NCI-H524 treated with DMSO at 0.1 percent for 48 hours (cell line): ENCODE measurements around the gene TLL1.
A peak's percentile ranks its signal among the peaks of the same experiment; 100 is the strongest.

Experiments
- DNase-seq: peaks from one replicate; lab custom pipeline; 2025; lab: John Stamatoyannopoulos, UW

Gene TLL1

GRCh38 chr4:165872461-165873297 lies at the start of gene TLL1:
Gene TLL1, plus strand, starts transcription at chr4:165873237. Its CDS starts 668 bp downstream, at chr4:165873905.
- DNase-seq = no peak

DNA sequence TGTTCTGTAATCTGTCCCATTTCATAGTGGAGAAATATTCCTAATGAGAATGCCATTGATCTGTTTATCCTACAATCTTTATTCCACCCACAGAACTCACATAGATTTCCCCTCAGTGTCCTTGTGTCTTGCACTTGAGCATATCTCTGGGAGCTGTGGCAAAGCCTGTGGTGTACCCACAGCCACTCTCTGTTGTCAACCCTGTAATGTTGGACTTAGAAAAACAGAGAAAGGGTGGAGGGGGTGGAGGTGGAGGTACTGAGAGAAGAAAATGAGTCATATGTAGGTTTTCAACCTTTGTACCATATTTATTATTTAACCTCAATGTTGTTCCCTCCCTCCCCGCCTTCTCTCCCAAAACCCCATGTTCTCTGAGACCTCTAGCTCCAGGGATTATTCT lies 46.9 kb upstream of the TLL1 start:
- no peak for DNase-seq

DNA sequence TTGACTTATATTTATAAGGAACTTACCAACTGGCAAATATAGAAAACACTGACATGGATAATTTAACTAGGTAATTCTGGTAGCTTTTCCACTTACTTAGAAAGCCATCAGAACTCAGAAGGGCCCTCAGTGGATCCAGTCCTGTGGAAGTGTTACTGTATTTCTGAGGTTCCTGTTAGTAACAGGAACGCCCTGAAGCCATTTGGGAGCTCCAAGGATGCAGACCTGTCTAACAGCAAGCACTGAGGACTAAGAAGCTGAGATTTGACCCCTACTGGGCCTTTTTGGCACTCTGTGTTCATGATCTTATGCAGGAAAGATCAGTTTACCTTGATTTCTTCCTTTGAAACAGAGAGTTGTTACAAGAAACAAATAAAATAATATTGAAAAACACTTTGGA lies 46.0 kb upstream of the TLL1 start:
- DNase-seq = no peak

GRCh38 chr4:165828928-165829327 lies 44.1 kb upstream of the TLL1 start:
- DNase-seq = no peak

GRCh38 chr4:165834116-165834515 lies 38.9 kb upstream of the TLL1 start:
- DNase-seq = no peak

DNA sequence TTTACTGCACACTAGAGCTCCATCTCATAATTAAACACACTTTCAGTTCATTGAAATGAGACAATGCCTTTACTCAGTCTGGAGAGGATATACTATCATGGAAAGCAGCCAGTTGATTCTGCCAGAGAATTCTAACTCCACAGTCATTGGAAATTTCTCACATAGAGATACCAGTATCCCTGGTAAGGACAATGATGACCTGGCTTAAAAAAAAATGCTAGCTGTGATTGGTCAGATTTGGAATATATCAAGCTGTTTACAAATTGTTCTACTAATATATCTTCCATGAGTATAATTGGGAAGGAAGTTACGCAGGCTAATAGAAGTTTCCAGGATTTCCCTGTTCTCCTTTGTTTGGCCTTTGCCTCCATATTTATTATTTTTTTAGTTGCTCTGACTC lies 34.5 kb upstream of the TLL1 start:
- no peak for DNase-seq

DNA sequence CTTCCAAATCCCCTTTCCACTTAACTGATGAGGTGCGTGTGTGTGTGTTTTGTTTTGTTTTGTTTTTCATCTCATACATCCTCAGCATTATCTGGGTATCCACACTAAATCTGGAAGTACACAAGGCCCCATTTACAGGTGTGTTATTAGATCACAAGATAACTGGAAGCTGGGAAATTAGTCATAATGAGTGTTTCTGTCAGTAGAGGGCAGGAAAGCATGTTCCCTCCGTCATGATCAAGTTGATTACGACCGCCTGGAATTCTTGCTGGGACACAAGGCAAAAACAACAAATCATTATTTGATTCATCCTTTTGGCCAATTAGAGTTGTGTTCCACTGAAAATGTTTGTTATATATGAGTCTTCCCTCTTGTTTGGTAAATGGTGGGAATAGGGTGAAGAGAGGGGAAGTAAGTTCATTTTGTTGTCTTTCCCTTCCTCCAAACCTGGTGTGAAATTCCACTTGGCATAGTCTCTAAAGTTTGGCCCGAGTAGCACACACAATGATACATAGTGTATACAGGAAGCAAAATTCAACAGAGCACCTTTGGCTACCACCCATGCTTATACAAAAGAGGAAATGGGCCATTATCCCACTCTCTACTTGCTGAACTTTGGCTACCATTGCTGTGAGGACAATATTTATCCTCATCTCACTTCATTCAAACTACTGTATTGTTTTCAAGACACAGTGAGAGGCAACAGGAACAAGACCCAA lies 33.3 kb upstream of the TLL1 start:
- DNase-seq = no peak

- no peak for DNase-seq
Measured at GRCh38 chr4:165842684-165843083, 30.4 kb upstream of the TLL1 start.

DNA sequence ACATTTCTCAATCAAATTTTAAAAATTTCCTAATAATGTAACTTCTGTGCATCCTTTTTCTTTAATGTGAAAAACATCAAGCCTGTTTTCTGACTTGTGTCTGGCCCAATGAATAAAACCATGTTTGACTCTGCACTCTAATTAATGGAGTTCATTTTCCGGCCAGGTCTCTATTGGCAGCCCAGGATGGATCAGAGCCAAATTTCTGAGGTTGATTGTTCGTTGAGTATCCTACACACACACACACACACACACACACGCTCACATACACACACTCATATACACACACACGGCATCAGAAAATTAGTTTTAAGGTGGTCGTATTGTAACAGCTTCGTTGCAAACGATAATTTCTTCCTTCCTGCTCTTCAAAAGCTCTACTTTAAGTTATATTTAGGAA lies 28.9 kb upstream of the TLL1 start:
- no peak for DNase-seq

GRCh38 chr4:165851256-165851655 lies 21.8 kb upstream of the TLL1 start:
- DNase-seq = no peak

DNA sequence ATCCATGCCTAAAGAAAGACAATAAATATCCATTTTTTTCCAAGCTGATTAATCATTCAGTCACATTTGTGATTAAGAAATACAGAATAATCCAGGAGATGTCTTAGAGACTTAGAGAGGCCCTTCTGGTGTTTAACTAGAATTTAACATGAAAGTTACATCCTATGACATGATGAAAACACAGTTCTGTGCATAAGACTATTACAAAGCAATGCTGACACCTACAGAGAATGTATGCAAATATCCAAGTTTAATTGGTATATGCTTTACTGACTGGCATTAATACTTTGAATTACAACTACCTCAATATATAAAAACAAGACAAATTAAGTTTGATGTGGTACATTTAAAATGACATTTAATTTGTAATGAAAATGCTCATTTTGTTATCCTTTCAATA lies 17.8 kb upstream of the TLL1 start:
- DNase-seq = no peak

- no peak for DNase-seq
Measured at GRCh38 chr4:165861363-165861762, 11.7 kb upstream of the TLL1 start.

DNA sequence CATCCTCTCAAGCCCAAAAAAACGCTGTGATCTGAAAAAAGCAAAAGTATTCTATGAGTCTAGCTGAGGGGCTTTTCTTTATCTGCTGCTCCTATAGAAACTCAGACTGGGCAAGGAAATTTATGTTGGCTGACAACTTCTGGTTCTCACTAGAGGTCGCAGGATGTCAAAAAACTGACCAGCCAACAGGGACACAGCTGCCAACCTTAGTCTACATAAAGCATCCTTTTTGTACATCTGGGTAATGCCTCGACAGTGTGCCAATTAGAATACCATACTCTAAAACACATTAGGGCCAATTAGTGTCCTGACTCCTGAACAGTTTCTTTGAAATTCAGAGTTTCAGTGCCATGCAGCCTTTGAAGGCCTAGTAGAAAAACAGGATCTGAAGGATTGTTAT lies 8.8 kb upstream of the TLL1 start:
- DNase-seq = no peak

GRCh38 chr4:165866019-165866650 lies 6.9 kb upstream of the TLL1 start:
- DNase-seq = no peak

- no peak for DNase-seq
Measured at GRCh38 chr4:165867961-165868360, 5.1 kb upstream of the TLL1 start.

- no peak for DNase-seq
Measured at GRCh38 chr4:165873298-165874071, 448 bp downstream of the TLL1 start.

- no peak for DNase-seq
Measured at GRCh38 chr4:165874072-165874790, 1.2 kb downstream of the TLL1 start.

- no peak for DNase-seq
Measured at GRCh38 chr4:165874791-165875371, 1.8 kb downstream of the TLL1 start.

- no peak for DNase-seq
Measured at GRCh38 chr4:165875446-165875845, 2.4 kb downstream of the TLL1 start.

- no peak for DNase-seq
Measured at GRCh38 chr4:165877286-165877685, 4.2 kb downstream of the TLL1 start.

- DNase-seq = peak; percentile 70
Measured at GRCh38 chr4:165879641-165880040, 6.6 kb downstream of the TLL1 start.
